RWPE2 (cell line): Measurements from ENCODE around the gene CYP24A1.

ENCODE experiments used
- ATAC-seq: fragments of 200-7000 bp; cut with Tn5 transposase; 3 replicates; pipeline ENCODE4 v1.9.1; 2021; ENCODE audit warnings: low read depth
- DNase-seq: peaks from one replicate; pipeline ENCODE4 v3.0.0-alpha.2; 2020; ENCODE audit warnings: low spot score
- H3K27ac ChIP-seq: fragments of 450-650 bp; 2 replicates; pipeline ENCODE4 v1.5.1; 2017; ENCODE audit warnings: mild to moderate bottlenecking; ENCODE audit not compliant: poor library complexity, severe bottlenecking
- H3K27me3 ChIP-seq: fragments of 250-450 bp; sonication (Bioruptor Pico); 2 replicates; pipeline ENCODE4 v1.5.1; 2021; ENCODE audit warnings: mild to moderate bottlenecking, moderate library complexity; ENCODE audit not compliant: insufficient read depth, poor library complexity, severe bottlenecking
- H3K36me3 ChIP-seq: fragments of 250-450 bp; sonication (Bioruptor Pico); 2 replicates; pipeline ENCODE4 v1.5.1; 2020; ENCODE audit warnings: low read depth, mild to moderate bottlenecking, moderate library complexity
- H3K4me1 ChIP-seq: fragments of 250-450 bp; sonication (Bioruptor Pico); 2 replicates; pipeline ENCODE4 v1.5.1; 2021; ENCODE audit warnings: mild to moderate bottlenecking, moderate library complexity; ENCODE audit not compliant: insufficient read depth, poor library complexity, severe bottlenecking
- H3K4me3 ChIP-seq: fragments of 250-450 bp; sonication (Bioruptor Pico); 2 replicates; pipeline ENCODE4 v1.5.1; 2021; ENCODE audit warnings: mild to moderate bottlenecking, moderate library complexity; ENCODE audit not compliant: severe bottlenecking
- H3K9me3 ChIP-seq: fragments of 250-450 bp; sonication (Bioruptor Pico); 2 replicates; pipeline ENCODE4 v1.5.1; 2021; ENCODE audit warnings: mild to moderate bottlenecking, moderate library complexity; ENCODE audit not compliant: severe bottlenecking
- CTCF ChIP-seq: fragments of 450-650 bp; IDR thresholded peaks from one replicate; pipeline ENCODE4 v1.5.1; 2017; ENCODE audit warnings: mild to moderate bottlenecking, moderate library complexity; ENCODE audit not compliant: poor library complexity, severe bottlenecking

Gene CYP24A1

GRCh38 chr20:54193817-54194216 lies 20.0 kb upstream of the CYP24A1 start:
- H3K27ac ChIP-seq: no peak overlapping the region
- ATAC-seq (no peak), DNase-seq (no peak)
- H3K27me3 ChIP-seq: no peaks in the 10 kb centered on the region
- H3K9me3 ChIP-seq: no peaks in the 10 kb centered on the region
- peaks cover 42% of the 10 kb centered on the region for H3K4me1 ChIP-seq
- H3K4me3 ChIP-seq: no peak overlapping the region
- TF ChIP-seq CTCF: no peak
- no peaks in the 10 kb centered on the region for H3K36me3 ChIP-seq

- ATAC-seq (no peak), DNase-seq (no peak)
- Histone ChIP-seq H3K9me3 (no peaks in the 10 kb centered on the region), H3K4me1 (peaks cover 29% of the 10 kb centered on the region), H3K4me3 (no peak overlapping the region), H3K36me3 (no peaks in the 10 kb centered on the region), H3K27me3 (no peaks in the 10 kb centered on the region), H3K27ac (peak overlapping the region; percentile 53)
- TF ChIP-seq CTCF: no peak
Measured at GRCh38 chr20:54190217-54190616, 16.4 kb upstream of the CYP24A1 start.

GRCh38 chr20:54189630-54190029 lies 15.8 kb upstream of the CYP24A1 start:
- H3K9me3 ChIP-seq: no peaks in the 10 kb centered on the region
- no peaks in the 10 kb centered on the region for H3K27me3 ChIP-seq
- ATAC-seq (peak; percentile 71), DNase-seq (no peak)
- H3K4me1 ChIP-seq: peaks cover 30% of the 10 kb centered on the region
- H3K4me3 ChIP-seq: no peak overlapping the region
- no peaks in the 10 kb centered on the region for H3K36me3 ChIP-seq
- no peak for TF ChIP-seq CTCF
- peak overlapping the region; percentile 53 for H3K27ac ChIP-seq

GRCh38 chr20:54188132-54188849 lies 14.5 kb upstream of the CYP24A1 start:
- no peak for TF ChIP-seq CTCF
- Histone ChIP-seq H3K27ac (no peak overlapping the region), H3K27me3 (no peaks in the 10 kb centered on the region), H3K9me3 (no peaks in the 10 kb centered on the region), H3K4me3 (no peak overlapping the region), H3K4me1 (peaks cover 26% of the 10 kb centered on the region), H3K36me3 (no peaks in the 10 kb centered on the region)
- DNase-seq (no peak), ATAC-seq (no peak)

GRCh38 chr20:54184904-54185626 lies 11.3 kb upstream of the CYP24A1 start:
- Histone ChIP-seq H3K27me3 (no peaks in the 10 kb centered on the region), H3K36me3 (no peaks in the 10 kb centered on the region), H3K27ac (no peak overlapping the region), H3K4me1 (peaks cover 34% of the 10 kb centered on the region), H3K4me3 (no peak overlapping the region), H3K9me3 (no peaks in the 10 kb centered on the region)
- no peak for TF ChIP-seq CTCF
- no peak for DNase-seq
- peak; percentile 14; the same call in 1 of the 3 replicates for ATAC-seq
